ENCODE results near the gene BTF3.

The BTF3 gene

GRCh38 chr5:73525606-73526203, 27.5 kb downstream of the BTF3 start:
- no peak overlapping the region for H3K4me3 ChIP-seq (ENCODE audit: low read length)
- no peak for TF ChIP-seq ZNF274 (IDR thresholded peaks at IDR 0.05; ENCODE audit: low read depth, low read length)

- H3K4me3 ChIP-seq (ENCODE audit: low read length) = no peak overlapping the region
- no peak for TF ChIP-seq ZNF274 (IDR thresholded peaks at IDR 0.05; ENCODE audit: low read depth, low read length)
Measured at GRCh38 chr5:73528248-73528647, 30.0 kb downstream of the BTF3 start.

GRCh38 chr5:73529081-73529480, 30.8 kb downstream of the BTF3 start:
- no peak overlapping the region for H3K4me3 ChIP-seq (ENCODE audit: low read length)
- TF ChIP-seq ZNF274 (IDR thresholded peaks at IDR 0.05; ENCODE audit: low read depth, low read length) = no peak

GRCh38 chr5:73531356-73531755, 33.1 kb downstream of the BTF3 start:
- no peak overlapping the region for H3K4me3 ChIP-seq (ENCODE audit: low read length)
- no peak for TF ChIP-seq ZNF274 (IDR thresholded peaks at IDR 0.05; ENCODE audit: low read depth, low read length)

GRCh38 chr5:73532195-73532594, 34.0 kb downstream of the BTF3 start:
- no peak overlapping the region for H3K4me3 ChIP-seq (ENCODE audit: low read length)
- no peak for TF ChIP-seq ZNF274 (IDR thresholded peaks at IDR 0.05; ENCODE audit: low read depth, low read length)

GRCh38 chr5:73534011-73534644, 35.9 kb downstream of the BTF3 start:
- H3K4me3 ChIP-seq (ENCODE audit: low read length) = no peak overlapping the region
- TF ChIP-seq ZNF274 (IDR thresholded peaks at IDR 0.05; ENCODE audit: low read depth, low read length) = no peak

- TF ChIP-seq ZNF274 (IDR thresholded peaks at IDR 0.05; ENCODE audit: low read depth, low read length) = no peak
Measured at GRCh38 chr5:73534971-73535370, 36.7 kb downstream of the BTF3 start.

GRCh38 chr5:73539730-73540129, 41.5 kb downstream of the BTF3 start:
- TF ChIP-seq ZNF274 (IDR thresholded peaks at IDR 0.05; ENCODE audit: low read depth, low read length) = no peak
- no peak overlapping the region for H3K4me3 ChIP-seq (ENCODE audit: low read length)

More at GRCh38 chr5:73534971-73535370, 36.7 kb downstream of the BTF3 start:
- no peak overlapping the region for H3K4me3 ChIP-seq (ENCODE audit: low read length)

GRCh38 chr5:73540192-73540591, 42.0 kb downstream of the BTF3 start:
- H3K4me3 ChIP-seq (ENCODE audit: low read length) = no peak overlapping the region
- TF ChIP-seq ZNF274 (IDR thresholded peaks at IDR 0.05; ENCODE audit: low read depth, low read length) = no peak

- no peak overlapping the region for H3K4me3 ChIP-seq (ENCODE audit: low read length)
- TF ChIP-seq ZNF274 (IDR thresholded peaks at IDR 0.05; ENCODE audit: low read depth, low read length) = no peak
Measured at GRCh38 chr5:73542020-73542419, 43.8 kb downstream of the BTF3 start.

- TF ChIP-seq ZNF274 (IDR thresholded peaks at IDR 0.05; ENCODE audit: low read depth, low read length) = no peak
Measured at GRCh38 chr5:73544429-73545402, 46.5 kb downstream of the BTF3 start.

GRCh38 chr5:73545403-73545779, 47.1 kb downstream of the BTF3 start:
- H3K4me3 ChIP-seq (ENCODE audit: low read length) = no peak overlapping the region
- TF ChIP-seq ZNF274 (IDR thresholded peaks at IDR 0.05; ENCODE audit: low read depth, low read length) = no peak

More at GRCh38 chr5:73544429-73545402, 46.5 kb downstream of the BTF3 start:
- H3K4me3 ChIP-seq (ENCODE audit: low read length) = no peak overlapping the region

GRCh38 chr5:73550016-73550415, 51.8 kb downstream of the BTF3 start:
- TF ChIP-seq ZNF274 (IDR thresholded peaks at IDR 0.05; ENCODE audit: low read depth, low read length) = no peak
- H3K4me3 ChIP-seq (ENCODE audit: low read length) = no peak overlapping the region

- H3K4me3 ChIP-seq (ENCODE audit: low read length) = no peak overlapping the region
- no peak for TF ChIP-seq ZNF274 (IDR thresholded peaks at IDR 0.05; ENCODE audit: low read depth, low read length)
Measured at GRCh38 chr5:73552642-73553041, 54.4 kb downstream of the BTF3 start.

Measured in GM08714 (cell line).